OCI-LY1 (cell line): ENCODE data around the gene TCN2.

Experiments used
- EZH2 ChIP-seq: fragments of 200-600 bp; sonication (generic), shearing (Covaris generic); IDR thresholded peaks from 2 replicates; pipeline ENCODE4 v1.8.0; 2017; ENCODE audit warnings: borderline replicate concordance, mixed run types, mild to moderate bottlenecking, antibody characterized with exemption, low read length, moderate library complexity, mixed read lengths
- TF ChIP-seq, protein P1 (sequence below): fragments of 200-600 bp; sonication (generic), shearing (Covaris generic); IDR thresholded peaks from 2 replicates; pipeline ENCODE4 v1.5.1; 2017; ENCODE audit warnings: mild to moderate bottlenecking, antibody characterized with exemption, low read length, moderate library complexity, mixed read lengths

DNA sequence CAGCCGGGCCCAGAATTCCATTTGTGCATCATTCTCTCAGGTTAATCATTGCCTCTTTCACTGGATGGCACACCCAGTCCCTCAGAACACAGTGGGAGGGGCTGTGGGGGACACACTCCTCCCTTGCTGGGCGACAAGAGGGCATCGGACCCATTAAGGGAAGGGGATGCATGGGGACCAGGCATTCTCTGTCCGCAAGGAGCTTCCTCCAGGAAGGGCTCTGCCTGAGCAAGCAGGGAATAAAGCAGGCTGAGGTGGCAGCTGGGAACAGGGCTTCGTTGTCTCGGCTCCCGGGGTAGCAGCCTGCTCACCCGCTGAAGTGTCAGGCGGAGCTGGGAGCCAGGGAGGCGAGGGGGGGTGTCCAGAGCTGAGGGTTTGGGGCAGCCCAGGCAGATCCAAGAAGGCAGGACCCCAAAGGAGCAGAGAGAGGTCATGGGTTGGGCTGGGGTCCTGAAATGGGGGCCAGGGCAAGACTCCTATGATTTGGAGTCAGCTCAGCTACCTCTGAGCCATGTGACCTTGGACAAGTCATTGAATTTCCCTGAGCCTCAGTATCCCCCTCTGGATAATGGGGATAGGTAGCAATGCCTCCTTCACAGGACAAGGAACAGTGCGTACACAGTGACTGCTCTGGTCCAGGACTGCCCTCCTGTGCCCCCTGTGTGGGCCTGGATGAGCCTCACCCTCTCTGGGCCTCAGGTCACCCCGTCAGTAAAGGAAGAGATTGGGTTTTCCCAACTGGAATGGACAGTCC lies 34.0 kb upstream of the TCN2 start:
- TF ChIP-seq, protein P1, sequence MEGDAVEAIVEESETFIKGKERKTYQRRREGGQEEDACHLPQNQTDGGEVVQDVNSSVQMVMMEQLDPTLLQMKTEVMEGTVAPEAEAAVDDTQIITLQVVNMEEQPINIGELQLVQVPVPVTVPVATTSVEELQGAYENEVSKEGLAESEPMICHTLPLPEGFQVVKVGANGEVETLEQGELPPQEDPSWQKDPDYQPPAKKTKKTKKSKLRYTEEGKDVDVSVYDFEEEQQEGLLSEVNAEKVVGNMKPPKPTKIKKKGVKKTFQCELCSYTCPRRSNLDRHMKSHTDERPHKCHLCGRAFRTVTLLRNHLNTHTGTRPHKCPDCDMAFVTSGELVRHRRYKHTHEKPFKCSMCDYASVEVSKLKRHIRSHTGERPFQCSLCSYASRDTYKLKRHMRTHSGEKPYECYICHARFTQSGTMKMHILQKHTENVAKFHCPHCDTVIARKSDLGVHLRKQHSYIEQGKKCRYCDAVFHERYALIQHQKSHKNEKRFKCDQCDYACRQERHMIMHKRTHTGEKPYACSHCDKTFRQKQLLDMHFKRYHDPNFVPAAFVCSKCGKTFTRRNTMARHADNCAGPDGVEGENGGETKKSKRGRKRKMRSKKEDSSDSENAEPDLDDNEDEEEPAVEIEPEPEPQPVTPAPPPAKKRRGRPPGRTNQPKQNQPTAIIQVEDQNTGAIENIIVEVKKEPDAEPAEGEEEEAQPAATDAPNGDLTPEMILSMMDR: no peak
- no peak for TF ChIP-seq EZH2
